Stromal cell of bone marrow (primary cell): ENCODE data around the gene SLC2A13.

ENCODE experiments used
- DNase-seq: peaks from one replicate; pipeline ENCODE4 v3.0.0-alpha.2; 2012; ENCODE audit warnings: low read depth

Gene SLC2A13

DNA sequence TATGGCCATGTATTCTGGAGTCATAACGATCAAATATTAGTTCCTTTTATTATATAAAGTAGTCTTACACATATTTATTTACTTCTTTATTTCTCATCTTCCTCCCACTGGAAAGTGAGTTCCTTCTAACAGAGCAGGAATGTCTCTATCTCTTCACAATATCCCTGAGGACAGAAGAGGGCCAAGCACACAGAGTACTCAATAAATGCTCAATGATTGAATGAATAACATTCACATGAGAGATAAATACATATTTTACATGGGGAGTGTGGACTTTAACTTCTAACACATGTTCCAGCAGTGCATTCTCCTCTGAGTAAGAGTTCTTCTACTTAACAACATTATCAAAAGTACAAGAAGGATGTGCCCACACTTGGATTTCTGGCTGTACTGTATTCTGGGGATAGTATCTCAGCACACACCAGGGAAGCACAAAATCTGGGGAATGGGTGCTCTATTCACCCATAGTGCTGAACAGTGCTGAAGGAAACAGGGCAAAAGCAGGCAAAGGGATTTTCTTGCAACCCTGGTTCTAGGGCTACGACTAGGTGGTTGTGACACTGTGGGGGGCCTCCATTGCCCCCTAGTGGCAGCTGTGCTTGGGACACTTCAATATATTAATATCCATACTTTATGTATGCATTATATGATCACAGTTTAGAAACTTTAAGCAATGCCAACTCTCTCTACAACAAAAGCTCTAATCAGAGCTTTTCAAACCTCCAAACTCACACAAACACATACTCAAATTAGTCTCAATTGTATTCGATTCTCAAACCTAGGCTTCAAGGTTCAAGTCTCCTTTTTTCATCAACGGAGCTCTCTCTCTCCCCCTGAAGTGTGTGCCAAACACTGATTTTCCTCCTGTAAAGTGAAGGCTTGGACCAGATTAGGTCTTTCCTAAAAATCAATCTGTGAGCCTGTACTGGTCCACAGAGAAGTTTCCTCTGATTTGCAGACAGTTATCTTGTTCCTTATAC lies 115.5 kb downstream of the SLC2A13 start:
- no peak for DNase-seq

DNA sequence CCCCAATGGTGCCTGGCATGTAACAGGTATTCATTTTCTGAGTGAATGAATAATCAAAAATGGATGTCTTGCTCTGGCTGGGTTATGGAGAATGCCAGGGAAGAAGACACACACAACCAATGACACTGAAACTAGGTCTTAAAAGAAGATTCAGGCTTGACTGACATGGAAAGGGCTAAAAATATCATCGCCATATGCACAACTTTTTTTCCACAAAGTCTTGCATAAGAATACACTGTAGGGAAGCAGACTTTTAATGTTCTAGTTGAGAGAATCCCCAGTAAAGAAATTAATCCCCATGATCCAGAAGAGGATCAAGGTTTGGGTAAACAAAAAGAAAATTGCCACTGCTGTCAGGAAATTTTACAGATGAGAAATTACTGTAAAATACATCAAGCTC lies 116.4 kb downstream of the SLC2A13 start:
- DNase-seq: no peak

DNA sequence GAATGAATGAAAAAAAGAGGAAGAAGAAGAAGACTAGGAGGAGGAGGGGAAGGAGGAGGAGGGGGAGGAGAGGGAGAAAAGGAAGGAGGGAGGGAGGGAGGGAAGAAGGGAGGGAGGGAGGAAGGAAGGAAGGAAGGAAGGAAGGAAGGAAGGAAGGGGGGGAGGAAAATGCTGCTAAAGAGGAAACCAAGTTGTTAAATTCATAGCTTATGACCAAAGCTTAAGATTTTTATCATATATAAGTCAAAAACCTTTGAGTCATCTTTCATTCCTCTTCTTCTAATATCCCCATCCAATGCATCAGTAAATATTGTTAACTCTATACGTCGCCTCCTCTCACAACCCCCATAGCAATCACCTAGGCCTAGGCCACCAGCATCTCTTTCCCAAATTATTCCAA lies 117.3 kb downstream of the SLC2A13 start:
- DNase-seq: no peak

DNA sequence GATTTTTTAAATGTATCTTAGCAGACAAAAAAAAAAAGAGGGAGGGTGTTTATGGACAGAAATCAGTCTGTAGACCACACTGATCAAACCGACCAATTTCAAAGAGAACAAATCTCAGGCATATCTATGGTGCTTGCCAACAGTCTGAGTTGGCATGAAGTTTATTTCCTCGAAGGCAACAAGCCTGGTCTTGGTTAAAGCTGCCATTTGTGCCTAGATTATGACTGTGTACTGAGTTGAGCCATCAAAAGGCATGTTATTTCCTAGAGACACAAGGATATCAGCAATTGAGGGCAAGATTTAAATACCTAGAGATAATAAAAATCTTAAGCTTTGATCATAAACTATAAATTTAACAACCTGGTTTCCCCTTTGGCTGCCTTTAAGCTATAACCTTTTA lies 119.2 kb downstream of the SLC2A13 start:
- no peak for DNase-seq

DNA sequence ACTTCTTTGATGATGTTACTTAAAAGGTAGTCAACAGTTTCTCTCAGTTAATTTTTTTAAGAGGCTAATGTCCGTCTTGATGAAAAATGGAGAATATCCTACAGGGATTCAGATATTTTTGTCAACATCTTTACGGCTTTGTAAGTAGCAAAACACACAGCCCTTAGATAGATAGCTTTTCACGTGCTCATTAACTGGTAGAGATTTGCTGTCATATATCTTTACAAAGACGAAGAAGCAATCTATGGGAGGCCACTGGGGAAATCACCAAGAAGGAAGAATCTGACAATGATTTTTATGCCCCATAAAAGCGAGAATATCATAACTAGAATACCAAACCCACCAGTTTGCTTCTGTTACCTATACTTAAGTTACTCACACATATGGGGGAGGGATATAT lies 121.2 kb downstream of the SLC2A13 start:
- DNase-seq: no peak

DNA sequence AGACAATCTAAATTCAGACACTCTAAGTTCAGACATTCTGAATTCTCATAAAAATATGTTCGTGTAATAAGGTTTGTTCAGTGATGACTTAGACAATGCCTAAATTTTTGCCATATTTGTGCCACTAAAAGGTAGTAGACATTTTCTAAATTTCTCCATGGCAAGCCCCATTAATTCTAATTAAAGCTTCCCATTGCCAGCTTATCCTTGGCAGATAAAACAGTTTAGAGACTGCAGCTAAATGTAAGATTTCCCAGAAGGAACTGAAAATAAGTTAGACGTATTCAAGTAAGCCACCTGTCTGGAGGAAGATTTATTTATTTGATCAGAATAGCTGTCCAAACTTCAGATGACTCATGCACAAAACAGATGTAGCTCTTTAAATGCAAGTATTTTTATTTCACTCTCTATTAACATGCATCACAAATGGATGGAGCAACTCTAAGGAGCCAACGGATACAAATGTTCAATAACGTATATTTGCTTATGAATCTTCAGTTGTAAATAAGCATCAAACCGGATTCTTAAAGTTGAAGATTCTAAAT lies 130.4 kb downstream of the SLC2A13 start:
- no peak for DNase-seq

DNA sequence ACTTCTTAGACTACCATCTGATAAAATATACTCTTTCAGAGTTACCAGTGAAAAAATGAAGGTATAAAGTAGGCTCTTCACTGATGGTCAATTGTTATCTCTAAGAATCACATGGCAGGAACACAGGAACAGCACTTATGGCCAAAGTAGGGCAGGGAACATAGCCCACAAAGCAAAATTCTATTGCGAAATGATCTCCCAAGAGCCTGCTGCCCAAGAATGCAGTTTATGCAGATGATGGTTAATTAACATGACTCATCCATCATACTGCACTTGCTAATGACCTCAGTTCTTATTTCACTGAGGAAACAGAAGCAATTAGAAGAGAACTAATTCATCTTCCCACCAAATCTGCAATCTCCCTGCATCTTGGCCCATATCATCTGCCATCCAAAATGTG lies 133.8 kb downstream of the SLC2A13 start:
- peak; percentile 13 for DNase-seq

DNA sequence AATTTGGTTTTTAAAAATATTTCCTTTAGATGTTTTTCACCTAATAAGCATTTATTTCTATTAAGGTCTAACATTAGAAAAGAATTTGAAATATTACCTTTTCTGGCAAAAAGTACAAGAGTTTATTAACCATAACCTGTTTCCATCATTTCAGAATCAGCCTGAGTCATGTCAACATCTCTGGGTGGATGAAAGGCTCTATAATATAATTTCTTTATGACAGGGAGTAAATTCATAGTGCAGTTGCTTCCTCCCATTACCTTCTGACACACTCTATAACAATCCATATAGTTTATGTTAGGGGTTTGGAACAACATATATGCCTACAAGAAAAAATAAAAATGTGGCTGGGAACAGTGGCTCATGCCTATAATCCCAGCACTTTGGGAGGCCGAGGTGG lies 134.5 kb downstream of the SLC2A13 start:
- DNase-seq: no peak

DNA sequence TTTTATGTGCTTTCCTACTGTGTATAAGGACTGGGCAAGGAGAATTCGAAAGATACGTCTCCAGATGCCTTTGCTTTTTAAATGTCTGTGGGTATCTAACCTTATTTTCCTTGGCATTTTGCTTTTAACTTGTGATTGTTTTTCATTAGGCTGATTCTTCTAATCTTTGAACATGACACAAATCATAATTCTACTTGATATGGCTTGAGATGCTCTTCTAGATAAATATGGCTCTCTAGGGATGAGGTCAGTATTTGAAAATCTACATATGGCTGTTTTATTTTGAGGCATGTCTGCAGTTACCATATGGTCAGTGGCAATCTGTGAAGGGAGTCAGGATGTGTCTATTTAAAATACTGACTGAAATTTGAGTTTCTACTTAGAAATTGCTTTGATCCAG lies 139.2 kb downstream of the SLC2A13 start:
- no peak for DNase-seq

DNA sequence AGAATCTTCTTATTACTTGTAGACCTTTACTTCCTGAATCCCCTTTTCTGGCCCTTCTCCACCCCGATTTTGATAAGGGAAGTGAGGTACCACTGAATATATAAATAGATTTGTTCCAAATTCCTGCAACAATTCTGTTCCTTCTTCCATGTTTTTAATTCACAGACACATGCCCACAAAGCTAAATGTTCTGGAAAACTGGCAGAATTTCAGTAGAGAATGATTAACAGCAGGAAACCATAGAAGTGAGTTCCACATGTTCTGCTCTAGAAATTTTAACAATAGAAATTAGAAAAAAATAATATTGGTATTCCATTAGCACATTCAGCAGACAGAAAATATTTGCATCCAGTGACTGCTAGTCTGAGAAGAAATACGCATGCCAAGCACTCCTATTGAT lies 139.6 kb downstream of the SLC2A13 start:
- DNase-seq: no peak

DNA sequence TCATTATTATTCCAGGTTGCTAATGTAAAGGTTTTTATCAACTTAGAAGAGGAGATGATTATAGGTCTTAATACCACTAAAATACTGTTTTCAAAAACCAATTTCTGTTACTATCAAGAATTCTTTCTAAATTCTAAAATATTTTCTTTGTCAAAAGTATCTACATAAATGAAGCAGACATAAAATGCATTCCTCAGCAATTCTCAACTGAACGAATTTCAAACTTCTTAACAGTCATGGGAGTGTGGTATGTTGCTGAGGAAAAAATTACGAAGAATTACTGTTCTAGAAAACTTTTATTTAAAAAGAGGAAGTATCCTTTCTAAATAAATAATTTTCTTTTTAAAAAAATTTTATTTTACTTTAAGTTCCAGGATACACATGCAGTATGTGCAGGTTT lies 146.4 kb downstream of the SLC2A13 start:
- DNase-seq: no peak

DNA sequence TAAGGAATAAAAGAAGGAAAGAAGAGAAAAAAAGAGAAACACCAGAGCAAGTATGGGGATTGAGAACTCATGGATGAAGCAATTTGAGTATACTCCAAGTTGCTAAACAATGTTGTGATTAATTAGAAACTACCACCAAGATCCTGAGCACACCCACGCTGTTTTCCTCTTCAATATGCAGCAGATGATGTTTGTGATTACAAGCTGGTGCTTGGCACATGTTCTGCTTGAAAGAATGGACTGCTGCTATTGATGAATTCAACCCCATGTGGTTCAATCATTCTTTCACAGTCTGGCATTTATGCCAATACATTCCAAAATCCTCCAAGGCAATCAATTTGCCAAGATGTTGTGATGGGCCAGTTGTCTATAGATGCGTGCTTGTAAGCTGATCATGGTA lies 146.8 kb downstream of the SLC2A13 start:
- no peak for DNase-seq

DNA sequence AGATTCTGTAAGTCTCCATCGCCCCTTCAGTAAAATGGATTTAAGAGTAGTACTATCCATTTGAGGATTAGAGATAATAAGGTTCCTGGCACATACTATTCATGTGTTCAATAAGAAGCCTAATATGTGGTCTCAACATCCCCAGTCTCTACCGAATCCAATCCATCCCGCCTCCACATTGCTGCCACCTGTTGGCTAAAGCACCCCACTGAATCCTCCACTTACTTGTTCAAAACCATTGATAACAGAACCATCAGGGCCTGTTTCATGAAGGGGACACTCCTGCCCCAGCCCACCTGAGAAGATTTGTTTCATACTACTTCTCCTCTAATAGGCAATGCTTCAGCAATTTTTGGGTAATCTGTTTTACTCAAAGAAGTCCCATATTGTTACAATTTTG lies 147.5 kb downstream of the SLC2A13 start:
- no peak for DNase-seq

DNA sequence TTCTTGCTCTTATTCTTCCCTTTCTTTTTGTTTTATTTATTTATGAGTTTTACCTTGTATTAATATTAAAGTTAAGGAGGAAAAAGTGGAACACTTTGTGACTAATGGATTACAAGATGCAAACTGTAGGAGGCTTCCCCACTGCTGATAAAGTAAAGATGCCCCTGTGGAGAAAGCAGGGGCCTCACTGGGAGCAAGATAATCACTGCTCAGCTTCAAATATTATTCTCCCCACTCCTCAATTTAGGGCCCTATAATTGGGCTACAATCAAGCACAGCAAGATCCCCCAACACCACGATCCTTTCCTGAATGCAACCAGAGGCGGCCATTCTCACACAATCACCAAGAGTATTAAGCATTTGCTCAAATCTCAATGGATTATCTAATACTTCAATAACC lies 149.2 kb downstream of the SLC2A13 start:
- no peak for DNase-seq

DNA sequence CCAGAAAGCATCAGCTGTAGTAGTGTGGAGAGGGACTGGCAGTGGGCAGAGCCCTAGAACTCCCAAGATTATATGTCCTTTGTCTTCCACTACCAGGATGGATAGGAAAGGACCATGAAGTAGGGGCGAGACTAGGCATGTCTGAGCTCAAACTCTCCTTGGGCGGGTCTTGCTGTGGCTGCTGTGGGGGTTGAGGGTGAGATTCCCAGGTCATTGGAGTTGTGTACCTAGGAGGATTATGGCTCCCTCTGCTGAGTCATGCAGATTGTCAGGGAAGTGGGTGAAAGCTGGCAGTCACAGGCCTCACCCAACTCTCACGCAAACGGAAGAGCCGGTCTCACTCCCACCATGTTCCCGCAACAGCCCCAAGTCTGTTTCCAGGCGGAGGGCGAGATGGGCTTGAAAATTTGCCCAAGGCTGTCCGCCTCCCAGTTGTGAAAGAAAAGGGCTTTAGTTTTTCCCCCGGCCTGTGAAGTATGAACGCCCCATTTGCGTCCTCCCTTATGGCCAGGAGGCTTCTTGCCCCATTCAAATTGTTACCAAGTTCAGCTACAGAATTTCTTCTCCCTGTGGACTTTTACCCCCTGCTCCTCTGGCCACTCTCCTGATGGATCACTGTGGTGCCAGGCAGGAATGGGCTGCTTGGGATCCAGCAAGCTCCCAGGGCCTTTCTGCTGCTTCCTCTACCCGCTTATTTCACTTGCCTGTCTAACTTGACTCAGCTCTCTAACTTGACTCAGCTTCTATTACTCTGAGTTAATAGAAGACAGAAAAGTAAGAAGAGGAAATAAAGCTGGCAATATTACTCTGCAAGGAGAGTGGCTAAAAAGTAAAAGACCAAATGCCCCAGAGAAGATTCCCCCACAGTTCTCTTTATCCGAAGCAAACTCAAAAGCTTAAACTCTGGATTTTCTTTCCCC lies 159.3 kb downstream of the SLC2A13 start:
- no peak for DNase-seq

DNA sequence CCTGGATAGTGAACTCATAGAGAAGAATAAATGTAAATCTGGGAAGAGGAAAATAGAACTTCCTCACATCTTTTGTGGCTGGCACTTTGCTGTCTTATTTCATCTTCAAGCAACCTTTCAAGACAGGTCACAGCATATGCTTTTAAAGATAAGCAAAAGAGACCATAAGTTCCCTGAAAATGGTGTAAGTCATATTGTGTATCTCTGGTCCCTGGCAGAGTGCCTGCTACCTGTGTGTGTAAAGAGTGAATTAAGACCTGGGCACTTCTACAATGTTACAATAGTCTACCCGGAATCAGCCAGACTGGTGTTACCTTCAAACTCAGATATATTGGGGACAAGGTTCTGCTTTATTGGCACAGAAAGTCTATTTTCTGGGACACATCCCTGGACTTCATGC lies 168.8 kb downstream of the SLC2A13 start:
- DNase-seq: no peak

DNA sequence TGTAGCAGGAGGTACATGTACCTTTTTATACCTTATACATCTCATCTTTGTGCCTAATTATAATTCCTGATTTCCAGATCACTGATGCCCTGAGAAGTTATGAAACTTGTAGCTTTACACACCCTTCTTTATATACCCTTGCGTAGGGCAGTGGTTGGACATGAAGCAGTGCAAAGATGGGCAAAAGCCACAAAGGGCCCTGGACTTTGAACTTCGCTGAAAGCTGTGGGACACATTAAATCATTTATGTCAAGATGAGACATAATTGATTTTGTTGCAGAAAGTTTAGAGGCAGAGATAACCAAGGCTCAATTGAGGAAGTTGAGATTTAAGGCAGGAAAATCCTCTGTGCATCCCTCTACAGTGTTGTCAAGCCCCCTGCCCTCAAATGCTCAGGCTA lies 170.0 kb downstream of the SLC2A13 start:
- DNase-seq: no peak

DNA sequence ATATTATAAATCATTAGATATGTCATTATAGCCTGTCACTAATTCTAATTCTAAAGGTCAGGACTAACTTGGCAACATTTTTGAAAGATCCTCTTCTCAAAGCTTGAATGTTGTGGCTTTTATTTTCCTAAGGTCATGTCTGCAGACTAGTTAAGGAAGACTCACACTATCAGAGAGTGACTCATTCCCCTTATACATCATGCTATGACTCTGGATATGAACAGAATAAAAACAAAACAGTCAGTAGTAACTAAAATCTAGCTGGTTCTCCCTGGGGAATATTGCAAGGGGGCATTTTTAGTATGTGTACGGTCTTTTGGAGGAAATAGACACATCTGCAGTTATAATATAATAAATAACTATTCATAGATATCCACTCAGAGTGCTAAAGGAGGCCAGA lies 170.6 kb downstream of the SLC2A13 start:
- DNase-seq: peak; percentile 47

DNA sequence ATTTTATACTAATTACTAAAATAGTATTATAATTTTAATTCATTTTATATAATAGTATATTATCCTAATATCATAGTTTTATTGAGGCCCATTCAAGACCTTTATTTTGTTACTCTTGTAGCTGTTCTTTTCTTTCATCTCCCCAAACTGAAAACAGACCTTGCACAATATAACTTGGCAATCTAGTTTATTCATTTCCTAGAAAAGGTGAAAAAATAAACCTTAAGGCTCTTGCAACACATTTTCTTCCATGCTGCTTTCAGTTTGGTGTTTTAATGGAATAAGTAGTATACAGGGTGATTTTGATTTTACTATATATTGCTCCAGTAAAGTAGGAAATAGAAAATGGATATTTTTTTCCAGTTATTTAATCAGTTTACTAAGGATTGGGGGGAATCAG lies 174.0 kb downstream of the SLC2A13 start:
- DNase-seq: peak; percentile 14

DNA sequence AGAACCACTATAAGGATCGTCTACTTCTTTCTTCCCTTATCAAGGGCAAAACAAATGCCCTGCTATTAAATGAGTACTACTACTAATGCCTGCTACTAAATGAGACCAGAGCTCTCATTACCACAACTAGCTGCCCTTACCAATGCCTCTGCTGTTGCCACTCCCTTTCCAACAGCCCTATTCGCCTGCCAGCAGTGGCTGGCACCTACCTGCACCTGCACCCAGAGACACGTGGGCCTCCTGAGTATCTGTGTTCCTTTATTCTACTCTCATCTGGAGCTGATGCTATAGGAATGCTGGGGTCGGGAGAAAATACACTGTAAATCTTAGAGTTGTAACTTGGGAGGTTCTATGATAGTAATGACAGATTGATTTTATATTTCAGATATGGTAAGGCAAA lies 174.7 kb downstream of the SLC2A13 start:
- no peak for DNase-seq

DNA sequence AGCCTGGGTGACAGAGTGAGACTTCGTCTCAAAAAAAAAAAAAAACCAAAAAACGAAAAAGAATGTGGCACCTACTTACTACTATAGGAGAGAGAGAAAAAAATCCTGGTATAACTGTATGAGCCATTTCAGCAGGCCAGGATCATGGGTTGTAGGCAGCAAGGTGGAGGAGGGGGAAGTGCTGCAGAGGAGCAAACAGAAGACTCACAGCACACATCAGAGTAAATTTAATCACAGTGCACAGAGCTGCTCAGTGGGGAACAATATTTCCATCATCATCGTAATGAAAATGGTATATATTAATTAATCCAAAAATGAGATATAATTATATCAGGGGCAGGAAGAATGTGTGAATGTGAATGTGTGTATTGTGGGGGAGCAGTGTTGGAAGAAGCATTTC lies 175.8 kb downstream of the SLC2A13 start:
- DNase-seq: no peak

DNA sequence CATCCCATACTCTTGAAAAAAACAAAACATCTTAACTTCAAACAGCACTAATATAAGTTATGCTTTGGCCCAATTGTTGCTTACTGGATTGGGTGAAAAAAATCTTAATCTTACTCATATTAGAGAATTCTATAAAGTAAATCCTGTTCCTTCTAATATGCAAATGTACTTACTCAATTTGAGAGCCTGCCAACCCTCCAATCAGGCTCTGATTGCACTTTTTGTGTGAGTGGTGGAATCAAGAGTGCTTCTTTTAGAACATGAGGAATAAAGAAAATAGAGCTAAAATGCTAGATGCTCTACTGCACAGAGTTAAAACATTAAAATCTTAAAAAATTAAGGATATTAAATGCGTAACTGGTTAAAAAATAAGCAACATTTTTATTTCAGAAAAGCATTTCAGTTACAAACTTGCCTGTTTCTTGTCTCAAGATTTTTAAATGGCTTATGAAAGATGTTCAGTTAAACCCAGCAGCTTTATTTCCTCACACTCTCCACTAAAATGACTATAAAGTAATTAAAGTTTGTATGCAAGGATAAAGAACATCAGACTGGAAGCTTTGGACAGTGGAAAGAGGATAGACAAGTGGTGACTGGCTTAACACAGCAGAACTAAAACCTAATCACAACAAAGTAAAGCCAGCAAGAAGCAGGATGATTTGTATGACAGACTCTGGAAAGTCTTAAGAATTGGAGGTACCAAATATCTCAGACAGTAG lies 177.5 kb downstream of the SLC2A13 start:
- no peak for DNase-seq
